A549 (cell line): ENCODE results near the gene TBC1D10B. TPM values are rescaled to one million over a fixed set of nuclear protein-coding genes. Genes with fewer than 3 reads are reported as not detected.

Experiments
- ATAC-seq, 2 experiments: fragments of 200-7000 bp in 1 of 2; fragments of >200 bp in 1 of 2; cut with Nextera tagmentation in 1 of 2; cut with Tn5 transposase in 1 of 2; 3 replicates each; pipeline versions ENCODE4 v1.8.0 to v1.9.1; 2018 to 2020; ENCODE audit warnings: mild to moderate bottlenecking in 1 of 2, moderate library complexity in 1 of 2
- CTCF ChIA-PET: fragments of 300-600 bp; sonication (Branson Sonifier 250); formaldehyde crosslinking; extraction: SDS; loops from one replicate; lab custom pipeline; 2021; ENCODE audit warnings: antibody characterized with exemption, inconsistent platforms; lab: Yijun Ruan, JAX
- POLR2A ChIA-PET: fragments of 350-600 bp; formaldehyde crosslinking; extraction: SDS; loops from one replicate; lab custom pipeline; 2021; ENCODE audit warnings: antibody characterized with exemption, inconsistent platforms; lab: Yijun Ruan, JAX
- DNase-seq, 2 experiments: peaks; one replicate each; pipeline versions ENCODE4 v3.0.0 to v3.0.0-alpha.2; 2011 to 2016; ENCODE audit warnings: low read depth in 1 of 2, low spot score in 1 of 2
- FAIRE-seq: peaks from 2 replicates; lab custom pipeline; 2011; peaks lifted over from hg19 to GRCh38; lab: Jason Lieb, UNC
- H3K27ac ChIP-seq, 2 experiments: fragments of >200 bp; sonication (Bioruptor Twin); formaldehyde crosslinking; 3 replicates each; pipeline ENCODE4 v1.5.1; 2016 to 2017
- H3K4me1 ChIP-seq: fragments of >200 bp; sonication (Bioruptor Twin); formaldehyde crosslinking; 3 replicates; pipeline ENCODE4 v1.6.1; 2016
- H3K4me2 ChIP-seq: fragments of >200 bp; sonication (Bioruptor Twin); formaldehyde crosslinking; 3 replicates; pipeline ENCODE4 v1.6.1; 2016
- H3K4me3 ChIP-seq: fragments of >200 bp; sonication (Bioruptor Twin); formaldehyde crosslinking; 3 replicates; pipeline ENCODE4 v1.5.1; 2016
- H3K9me3 ChIP-seq: fragments of >200 bp; sonication (Bioruptor Twin); formaldehyde crosslinking; 3 replicates; pipeline ENCODE4 v1.6.1; 2016
- BCL3 ChIP-seq: fragments of >200 bp; sonication (Bioruptor Twin); formaldehyde crosslinking; IDR thresholded peaks from 3 replicates; pipeline ENCODE4 v1.6.1; 2016
- CEBPB ChIP-seq, 2 experiments: fragments of >200 bp in 1 of 2; sonication (Bioruptor Twin) in 1 of 2; formaldehyde crosslinking in 1 of 2; IDR thresholded peaks; 2 replicates each; pipeline ENCODE4 v1.6.1; 2012 to 2016
- EHF ChIP-seq: fragments of 250-450 bp; sonication (Bioruptor Pico); IDR thresholded peaks from 2 replicates; pipeline ENCODE4 v1.5.0; 2020; ENCODE audit warnings: mild to moderate bottlenecking
- EHMT2 ChIP-seq: fragments of 200-600 bp; sonication (generic); IDR thresholded peaks from 2 replicates; pipeline ENCODE4 v1.6.1; 2016; ENCODE audit warnings: antibody characterized with exemption, low read depth, mild to moderate bottlenecking, moderate library complexity
- GATA3 ChIP-seq: IDR thresholded peaks from 2 replicates; pipeline ENCODE4 v1.6.1; 2012; ENCODE audit warnings: borderline replicate concordance
- HDAC2 ChIP-seq: fragments of 200-600 bp; sonication (generic); IDR thresholded peaks from 2 replicates; pipeline ENCODE4 v1.6.1; 2016
- HEYL ChIP-seq: fragments of 250-450 bp; sonication (Bioruptor Pico); IDR thresholded peaks from 2 replicates; pipeline ENCODE4 v1.8.0; 2021; ENCODE audit warnings: mild to moderate bottlenecking, moderate library complexity
- KDM5A ChIP-seq: fragments of 200-600 bp; sonication (generic); IDR thresholded peaks from 2 replicates; pipeline ENCODE4 v1.6.1; 2016; ENCODE audit warnings: antibody characterized with exemption, mild to moderate bottlenecking
- NFE2L2 ChIP-seq: fragments of 150-350 bp; conservative IDR thresholded peaks from 2 replicates; pipeline ENCODE4 v1.6.1; 2014; ENCODE audit warnings: low read length
- POLR2A ChIP-seq: IDR thresholded peaks from 2 replicates; pipeline ENCODE4 v1.6.1; 2012; ENCODE audit warnings: mild to moderate bottlenecking, low read length
- RAD21 ChIP-seq, 2 experiments: fragments of >200 bp in 1 of 2; sonication (Bioruptor Twin) in 1 of 2; formaldehyde crosslinking in 1 of 2; IDR thresholded peaks in 1 of 2; conservative IDR thresholded peaks in 1 of 2; 2 replicates in 1 of 2; 3 replicates in 1 of 2; pipeline ENCODE4 v1.6.1; 2012 to 2018; ENCODE audit warnings: inconsistent platforms in 1 of 2
- RFX5 ChIP-seq: fragments of 450-650 bp; IDR thresholded peaks from 2 replicates; pipeline ENCODE4 v1.7.1; 2014; ENCODE audit warnings: antibody characterized with exemption, mild to moderate bottlenecking, moderate library complexity
- SMC3 ChIP-seq: fragments of >200 bp; sonication (Bioruptor Twin); formaldehyde crosslinking; IDR thresholded peaks from 3 replicates; pipeline ENCODE4 v1.6.1; 2018; ENCODE audit warnings: inconsistent platforms
- TP53 ChIP-seq: fragments of 250-450 bp; sonication (Bioruptor Pico); IDR thresholded peaks from 2 replicates; pipeline ENCODE4 v1.5.0; 2021; ENCODE audit warnings: mild to moderate bottlenecking, moderate library complexity
- ZFP36 ChIP-seq: fragments of 450-650 bp; IDR thresholded peaks from 2 replicates; pipeline ENCODE4 v1.6.1; 2014; ENCODE audit warnings: borderline replicate concordance; ENCODE audit not compliant: partially characterized antibody
- ZNF302 ChIP-seq: fragments of 250-450 bp; sonication (Bioruptor Pico); IDR thresholded peaks from 2 replicates; pipeline ENCODE4 v1.9.0; 2021; ENCODE audit warnings: inconsistent platforms, mild to moderate bottlenecking, moderate library complexity
- WGBS: methylation state at CpG from one replicate; pipeline ENCODE4 v1.1.6; 2017; ENCODE audit errors: missing lambda C conversion rate; 5-methylcytosine and 5-hydroxymethylcytosine counted together
- polyA plus RNA-seq, 4 experiments: library from polyadenylated mRNA; depleted of rRNA in 3 of 4; stranded (reverse); fragments of >200 nt; fragmentation: RNase III in 1 of 4; extraction: RNeasy Plus Mini Kit Qiagen cat#74134 plus additional on column Dnase treatment in 1 of 4; gene quantifications; 2 replicates in 3 of 4; 3 replicates in 1 of 4; pipeline ENCODE4 v1.2.3, GENCODE V29; 2011 to 2017
- TF ChIP-seq, protein P1 (sequence below): fragments of 250-450 bp; sonication (Bioruptor Pico); IDR thresholded peaks from 2 replicates; pipeline ENCODE4 v1.5.0; 2021; ENCODE audit warnings: mild to moderate bottlenecking, moderate library complexity, borderline replicate concordance
- TF ChIP-seq, protein P2 (sequence below): fragments of 200-600 bp; sonication (generic); IDR thresholded peaks from 2 replicates; pipeline ENCODE4 v1.6.1; 2016; ENCODE audit warnings: antibody characterized with exemption, mild to moderate bottlenecking, moderate library complexity
- TF ChIP-seq, protein P3 (sequence below): IDR thresholded peaks from 2 replicates; pipeline ENCODE4 v1.6.1; 2012
- TF ChIP-seq, protein P4 (sequence below): fragments of >200 bp; sonication (Bioruptor Twin); formaldehyde crosslinking; IDR thresholded peaks from 3 replicates; pipeline ENCODE4 v1.5.1; 2016

TBC1D10B gene
- polyA plus RNA-seq, 2 of the 4 experiments (the other 2 are of a cell fraction), result 10.9 to 23.2 TPM

DNA sequence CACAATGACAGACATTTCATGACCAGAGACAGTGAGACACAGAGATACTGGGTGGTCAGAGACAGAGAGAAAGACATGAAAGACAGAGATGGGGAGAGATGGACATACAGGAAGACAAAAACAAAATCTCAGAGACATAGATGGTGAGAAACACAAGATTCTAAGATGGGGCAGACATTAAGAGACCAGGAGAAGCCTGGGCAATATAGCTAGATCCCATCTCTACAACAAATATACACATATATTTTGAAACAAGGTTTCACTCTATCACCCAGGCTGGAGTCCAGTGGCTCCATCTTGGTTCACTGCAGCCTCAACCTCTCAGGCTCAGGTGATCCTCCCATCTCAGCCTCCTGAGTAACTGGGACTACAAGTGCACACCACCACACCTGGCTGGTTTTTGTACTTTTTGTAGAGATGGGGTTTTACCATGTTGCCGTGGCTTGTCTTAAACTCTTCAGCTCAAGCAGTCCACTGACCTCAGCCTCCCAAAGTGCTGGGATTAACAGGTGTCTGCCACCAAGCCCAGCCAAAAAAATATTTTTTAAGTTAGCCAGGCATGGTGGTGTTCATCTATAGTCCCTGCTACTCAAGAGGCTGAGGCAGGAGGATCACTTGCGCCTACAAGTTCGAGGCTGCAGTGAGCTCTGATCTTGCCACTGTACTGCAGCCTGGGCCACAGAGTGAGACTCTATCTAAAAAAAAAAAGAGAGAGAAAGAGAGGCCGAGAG, 9.9 kb upstream of the TBC1D10B start:
- ATAC-seq, result no peak
- H3K27ac ChIP-seq, result no peak overlapping the region
- H3K4me1 ChIP-seq, result peaks cover 12% of the 10 kb centered on the region
- POLR2A ChIA-PET, result no interaction called here
- no peak for DNase-seq
- CTCF ChIA-PET, result interaction anchor here (1.5 to 6.1 kb wide), 2 partner anchors 9 to 29 kb away, joined by 3 to 26 read pairs; no protein-coding TSS in a partner anchor
- no peak for FAIRE-seq
- no peaks in the 10 kb centered on the region for H3K9me3 ChIP-seq
- WGBS, result 90% methylated on average over 4 of the region's 4 CpGs
- TF ChIP-seq GATA3 (no peak), POLR2A (no peak), TP53 (CRISPR knock-in tag) (no peak), RFX5 (no peak), EHF (CRISPR knock-in tag) (no peak), SMC3 (no peak), CEBPB (IDR thresholded peaks at IDR 0.05) (no peak), BCL3 (no peak), HEYL (CRISPR knock-in tag) (no peak), KDM5A (no peak), ZNF302 (no peak), NFE2L2 (no peak), ZFP36 (no peak), EHMT2 (no peak), HDAC2 (no peak), RAD21 (conservative IDR thresholded peaks at IDR 0.05 in 1 of 2, IDR thresholded peaks at IDR 0.05 in 1 of 2) (no peak)
- TF ChIP-seq, protein P1, sequence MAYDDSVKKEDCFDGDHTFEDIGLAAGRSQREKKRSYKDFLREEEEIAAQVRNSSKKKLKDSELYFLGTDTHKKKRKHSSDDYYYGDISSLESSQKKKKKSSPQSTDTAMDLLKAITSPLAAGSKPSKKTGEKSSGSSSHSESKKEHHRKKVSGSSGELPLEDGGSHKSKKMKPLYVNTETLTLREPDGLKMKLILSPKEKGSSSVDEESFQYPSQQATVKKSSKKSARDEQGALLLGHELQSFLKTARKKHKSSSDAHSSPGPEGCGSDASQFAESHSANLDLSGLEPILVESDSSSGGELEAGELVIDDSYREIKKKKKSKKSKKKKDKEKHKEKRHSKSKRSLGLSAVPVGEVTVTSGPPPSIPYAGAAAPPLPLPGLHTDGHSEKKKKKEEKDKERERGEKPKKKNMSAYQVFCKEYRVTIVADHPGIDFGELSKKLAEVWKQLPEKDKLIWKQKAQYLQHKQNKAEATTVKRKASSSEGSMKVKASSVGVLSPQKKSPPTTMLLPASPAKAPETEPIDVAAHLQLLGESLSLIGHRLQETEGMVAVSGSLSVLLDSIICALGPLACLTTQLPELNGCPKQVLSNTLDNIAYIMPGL (CRISPR knock-in tag), result no peak
- TF ChIP-seq, protein P2, sequence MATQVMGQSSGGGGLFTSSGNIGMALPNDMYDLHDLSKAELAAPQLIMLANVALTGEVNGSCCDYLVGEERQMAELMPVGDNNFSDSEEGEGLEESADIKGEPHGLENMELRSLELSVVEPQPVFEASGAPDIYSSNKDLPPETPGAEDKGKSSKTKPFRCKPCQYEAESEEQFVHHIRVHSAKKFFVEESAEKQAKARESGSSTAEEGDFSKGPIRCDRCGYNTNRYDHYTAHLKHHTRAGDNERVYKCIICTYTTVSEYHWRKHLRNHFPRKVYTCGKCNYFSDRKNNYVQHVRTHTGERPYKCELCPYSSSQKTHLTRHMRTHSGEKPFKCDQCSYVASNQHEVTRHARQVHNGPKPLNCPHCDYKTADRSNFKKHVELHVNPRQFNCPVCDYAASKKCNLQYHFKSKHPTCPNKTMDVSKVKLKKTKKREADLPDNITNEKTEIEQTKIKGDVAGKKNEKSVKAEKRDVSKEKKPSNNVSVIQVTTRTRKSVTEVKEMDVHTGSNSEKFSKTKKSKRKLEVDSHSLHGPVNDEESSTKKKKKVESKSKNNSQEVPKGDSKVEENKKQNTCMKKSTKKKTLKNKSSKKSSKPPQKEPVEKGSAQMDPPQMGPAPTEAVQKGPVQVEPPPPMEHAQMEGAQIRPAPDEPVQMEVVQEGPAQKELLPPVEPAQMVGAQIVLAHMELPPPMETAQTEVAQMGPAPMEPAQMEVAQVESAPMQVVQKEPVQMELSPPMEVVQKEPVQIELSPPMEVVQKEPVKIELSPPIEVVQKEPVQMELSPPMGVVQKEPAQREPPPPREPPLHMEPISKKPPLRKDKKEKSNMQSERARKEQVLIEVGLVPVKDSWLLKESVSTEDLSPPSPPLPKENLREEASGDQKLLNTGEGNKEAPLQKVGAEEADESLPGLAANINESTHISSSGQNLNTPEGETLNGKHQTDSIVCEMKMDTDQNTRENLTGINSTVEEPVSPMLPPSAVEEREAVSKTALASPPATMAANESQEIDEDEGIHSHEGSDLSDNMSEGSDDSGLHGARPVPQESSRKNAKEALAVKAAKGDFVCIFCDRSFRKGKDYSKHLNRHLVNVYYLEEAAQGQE, result no peak
- TF ChIP-seq, protein P3, sequence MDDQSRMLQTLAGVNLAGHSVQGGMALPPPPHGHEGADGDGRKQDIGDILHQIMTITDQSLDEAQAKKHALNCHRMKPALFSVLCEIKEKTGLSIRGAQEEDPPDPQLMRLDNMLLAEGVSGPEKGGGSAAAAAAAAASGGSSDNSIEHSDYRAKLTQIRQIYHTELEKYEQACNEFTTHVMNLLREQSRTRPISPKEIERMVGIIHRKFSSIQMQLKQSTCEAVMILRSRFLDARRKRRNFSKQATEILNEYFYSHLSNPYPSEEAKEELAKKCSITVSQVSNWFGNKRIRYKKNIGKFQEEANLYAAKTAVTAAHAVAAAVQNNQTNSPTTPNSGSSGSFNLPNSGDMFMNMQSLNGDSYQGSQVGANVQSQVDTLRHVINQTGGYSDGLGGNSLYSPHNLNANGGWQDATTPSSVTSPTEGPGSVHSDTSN, result no peak
- TF ChIP-seq, protein P4, sequence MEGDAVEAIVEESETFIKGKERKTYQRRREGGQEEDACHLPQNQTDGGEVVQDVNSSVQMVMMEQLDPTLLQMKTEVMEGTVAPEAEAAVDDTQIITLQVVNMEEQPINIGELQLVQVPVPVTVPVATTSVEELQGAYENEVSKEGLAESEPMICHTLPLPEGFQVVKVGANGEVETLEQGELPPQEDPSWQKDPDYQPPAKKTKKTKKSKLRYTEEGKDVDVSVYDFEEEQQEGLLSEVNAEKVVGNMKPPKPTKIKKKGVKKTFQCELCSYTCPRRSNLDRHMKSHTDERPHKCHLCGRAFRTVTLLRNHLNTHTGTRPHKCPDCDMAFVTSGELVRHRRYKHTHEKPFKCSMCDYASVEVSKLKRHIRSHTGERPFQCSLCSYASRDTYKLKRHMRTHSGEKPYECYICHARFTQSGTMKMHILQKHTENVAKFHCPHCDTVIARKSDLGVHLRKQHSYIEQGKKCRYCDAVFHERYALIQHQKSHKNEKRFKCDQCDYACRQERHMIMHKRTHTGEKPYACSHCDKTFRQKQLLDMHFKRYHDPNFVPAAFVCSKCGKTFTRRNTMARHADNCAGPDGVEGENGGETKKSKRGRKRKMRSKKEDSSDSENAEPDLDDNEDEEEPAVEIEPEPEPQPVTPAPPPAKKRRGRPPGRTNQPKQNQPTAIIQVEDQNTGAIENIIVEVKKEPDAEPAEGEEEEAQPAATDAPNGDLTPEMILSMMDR, result no peak
- TF ChIP-seq, all 56 proteins: peak for 0
- Histone ChIP-seq H3K4me3 (no peak overlapping the region), H3K4me2 (no peak overlapping the region)
